WTC11 (cell line): Measurements from ENCODE around the gene SPATA12.

Source experiments
- ATF1 ChIP-seq: sonication (generic); formaldehyde crosslinking; IDR thresholded peaks from 2 replicates; pipeline ENCODE4 v1.8.1; 2023; ENCODE audit warnings: mild to moderate bottlenecking, moderate library complexity, missing genetic modification reagents
- FOXK1 ChIP-seq: sonication (generic); formaldehyde crosslinking; IDR thresholded peaks from 2 replicates; pipeline ENCODE4 v1.8.0; 2022; ENCODE audit warnings: mild to moderate bottlenecking, moderate library complexity, missing genetic modification reagents
- JAZF1 ChIP-seq: fragments of 250-450 bp; sonication (Bioruptor Pico); IDR thresholded peaks from 2 replicates; pipeline ENCODE4 v1.9.0; 2021; ENCODE audit warnings: moderate library complexity, mild to moderate bottlenecking, inconsistent platforms
- SP1 ChIP-seq: sonication (generic); formaldehyde crosslinking; conservative IDR thresholded peaks from 2 replicates; pipeline ENCODE4 v1.8.1; 2022; ENCODE audit warnings: missing genetic modification reagents
- TP53 ChIP-seq: sonication (generic); formaldehyde crosslinking; IDR thresholded peaks from 2 replicates; pipeline ENCODE4 v1.8.1; 2023; ENCODE audit warnings: mild to moderate bottlenecking, missing genetic modification reagents
- TF ChIP-seq, protein P1 (sequence below): fragments of 200-600 bp; IDR thresholded peaks from 2 replicates; pipeline ENCODE4 v1.8.0; 2022; ENCODE audit warnings: antibody characterized with exemption
- TF ChIP-seq, protein P2 (sequence below): sonication (generic); formaldehyde crosslinking; IDR thresholded peaks from 2 replicates; pipeline ENCODE4 v1.8.0; 2023; ENCODE audit warnings: missing genetic modification reagents

DNA sequence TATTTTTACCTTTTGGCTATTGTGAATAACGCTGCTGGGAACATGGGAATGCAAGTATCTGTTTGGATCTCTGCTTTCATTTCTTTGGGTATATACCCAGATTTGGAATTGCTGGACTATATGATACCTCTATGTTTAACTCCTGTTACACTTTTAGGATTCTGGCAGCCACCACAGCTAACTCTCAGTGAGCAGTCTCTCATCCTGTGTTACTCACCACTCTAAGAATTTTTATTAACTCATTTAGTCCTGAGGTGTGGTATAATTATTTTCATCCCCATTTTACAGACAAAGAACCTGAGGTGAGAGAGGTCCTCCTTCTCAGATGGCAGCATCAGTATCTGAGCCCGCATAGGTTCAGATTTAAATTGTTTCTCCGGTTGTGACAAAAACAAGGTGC lies 1.1 kb downstream of the SPATA12 start:
- TF ChIP-seq, protein P1, sequence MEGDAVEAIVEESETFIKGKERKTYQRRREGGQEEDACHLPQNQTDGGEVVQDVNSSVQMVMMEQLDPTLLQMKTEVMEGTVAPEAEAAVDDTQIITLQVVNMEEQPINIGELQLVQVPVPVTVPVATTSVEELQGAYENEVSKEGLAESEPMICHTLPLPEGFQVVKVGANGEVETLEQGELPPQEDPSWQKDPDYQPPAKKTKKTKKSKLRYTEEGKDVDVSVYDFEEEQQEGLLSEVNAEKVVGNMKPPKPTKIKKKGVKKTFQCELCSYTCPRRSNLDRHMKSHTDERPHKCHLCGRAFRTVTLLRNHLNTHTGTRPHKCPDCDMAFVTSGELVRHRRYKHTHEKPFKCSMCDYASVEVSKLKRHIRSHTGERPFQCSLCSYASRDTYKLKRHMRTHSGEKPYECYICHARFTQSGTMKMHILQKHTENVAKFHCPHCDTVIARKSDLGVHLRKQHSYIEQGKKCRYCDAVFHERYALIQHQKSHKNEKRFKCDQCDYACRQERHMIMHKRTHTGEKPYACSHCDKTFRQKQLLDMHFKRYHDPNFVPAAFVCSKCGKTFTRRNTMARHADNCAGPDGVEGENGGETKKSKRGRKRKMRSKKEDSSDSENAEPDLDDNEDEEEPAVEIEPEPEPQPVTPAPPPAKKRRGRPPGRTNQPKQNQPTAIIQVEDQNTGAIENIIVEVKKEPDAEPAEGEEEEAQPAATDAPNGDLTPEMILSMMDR = no peak
- TF ChIP-seq, protein P2, sequence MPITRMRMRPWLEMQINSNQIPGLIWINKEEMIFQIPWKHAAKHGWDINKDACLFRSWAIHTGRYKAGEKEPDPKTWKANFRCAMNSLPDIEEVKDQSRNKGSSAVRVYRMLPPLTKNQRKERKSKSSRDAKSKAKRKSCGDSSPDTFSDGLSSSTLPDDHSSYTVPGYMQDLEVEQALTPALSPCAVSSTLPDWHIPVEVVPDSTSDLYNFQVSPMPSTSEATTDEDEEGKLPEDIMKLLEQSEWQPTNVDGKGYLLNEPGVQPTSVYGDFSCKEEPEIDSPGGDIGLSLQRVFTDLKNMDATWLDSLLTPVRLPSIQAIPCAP (CRISPR knock-in tag) = no peak
- TF ChIP-seq SP1 (CRISPR knock-in tag) (no peak), JAZF1 (CRISPR knock-in tag) (no peak), FOXK1 (CRISPR knock-in tag) (no peak), TP53 (CRISPR knock-in tag) (no peak), ATF1 (CRISPR knock-in tag) (no peak)
